ENCODE data around the gene G2E3. TPM values are rescaled to one million over a fixed set of nuclear protein-coding genes. Genes with fewer than 3 reads are reported as not detected.
"Not testable (repeated sequence)": the region's sequence is repeated elsewhere in the genome, so short reads cannot be mapped to it uniquely, and the experiment has no call there.

G2E3 gene
- total RNA-seq, 2 donors from 2014 or later, result 4.2 to 4.5 TPM

DNA sequence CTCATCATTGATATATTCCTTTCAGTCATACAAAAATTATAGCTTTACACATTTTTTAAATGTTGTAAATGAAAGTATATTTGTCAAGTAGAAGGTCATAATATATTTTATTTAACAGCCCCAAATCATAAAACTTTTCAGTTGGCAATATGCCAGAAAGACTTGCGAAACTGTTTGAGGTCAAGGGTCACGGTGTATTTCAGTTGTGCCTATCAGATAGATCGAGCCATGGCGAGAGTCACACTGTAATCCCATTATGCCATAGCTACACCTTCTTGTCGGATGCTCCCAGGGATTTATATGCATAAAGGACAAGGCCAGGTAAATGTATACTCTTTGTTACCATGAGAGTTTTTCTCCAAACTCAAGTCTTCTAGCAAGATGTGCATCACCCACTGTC, 26.7 kb upstream of the G2E3 start:
- no peaks in the 10 kb centered on the region for H3K36me3 ChIP-seq
- no peaks in the 10 kb centered on the region for H3K27me3 ChIP-seq
- no peak overlapping the region for H3K27ac ChIP-seq
- no peak for DNase-seq (ENCODE audit: low spot score)
- H3K9me3 ChIP-seq, result peaks cover 0 to 3% of the 10 kb centered on the region in 2 donors
- H3K4me1 ChIP-seq, result no peaks in the 10 kb centered on the region
- TF ChIP-seq, protein P1, sequence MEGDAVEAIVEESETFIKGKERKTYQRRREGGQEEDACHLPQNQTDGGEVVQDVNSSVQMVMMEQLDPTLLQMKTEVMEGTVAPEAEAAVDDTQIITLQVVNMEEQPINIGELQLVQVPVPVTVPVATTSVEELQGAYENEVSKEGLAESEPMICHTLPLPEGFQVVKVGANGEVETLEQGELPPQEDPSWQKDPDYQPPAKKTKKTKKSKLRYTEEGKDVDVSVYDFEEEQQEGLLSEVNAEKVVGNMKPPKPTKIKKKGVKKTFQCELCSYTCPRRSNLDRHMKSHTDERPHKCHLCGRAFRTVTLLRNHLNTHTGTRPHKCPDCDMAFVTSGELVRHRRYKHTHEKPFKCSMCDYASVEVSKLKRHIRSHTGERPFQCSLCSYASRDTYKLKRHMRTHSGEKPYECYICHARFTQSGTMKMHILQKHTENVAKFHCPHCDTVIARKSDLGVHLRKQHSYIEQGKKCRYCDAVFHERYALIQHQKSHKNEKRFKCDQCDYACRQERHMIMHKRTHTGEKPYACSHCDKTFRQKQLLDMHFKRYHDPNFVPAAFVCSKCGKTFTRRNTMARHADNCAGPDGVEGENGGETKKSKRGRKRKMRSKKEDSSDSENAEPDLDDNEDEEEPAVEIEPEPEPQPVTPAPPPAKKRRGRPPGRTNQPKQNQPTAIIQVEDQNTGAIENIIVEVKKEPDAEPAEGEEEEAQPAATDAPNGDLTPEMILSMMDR (IDR thresholded peaks at IDR 0.05), result no peak
- H3K4me3 ChIP-seq, result no peak overlapping the region

DNA sequence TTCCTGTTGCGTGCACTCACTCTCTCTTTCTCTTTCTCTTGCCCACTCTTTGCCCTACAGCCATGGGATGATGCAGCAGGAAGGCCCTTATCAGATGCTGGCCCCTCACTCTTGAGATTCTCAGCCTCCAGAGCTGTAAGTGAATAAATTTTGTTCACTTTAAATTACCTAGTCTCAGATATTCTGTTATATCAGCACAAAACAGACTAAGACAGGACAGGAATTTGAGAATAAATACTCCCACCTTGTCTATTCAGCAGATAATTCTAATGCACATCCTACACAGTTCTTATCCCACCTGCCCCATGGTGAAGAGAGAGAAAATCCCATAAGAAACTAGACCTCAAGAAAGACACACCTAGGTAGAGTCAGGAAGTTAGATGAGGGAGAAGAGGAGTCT, 25.8 kb upstream of the G2E3 start:
- TF ChIP-seq, protein P1 (IDR thresholded peaks at IDR 0.05), result no peak
- H3K27me3 ChIP-seq, result no peaks in the 10 kb centered on the region
- DNase-seq (ENCODE audit: low spot score), result no peak
- H3K36me3 ChIP-seq, result no peaks in the 10 kb centered on the region
- no peaks in the 10 kb centered on the region for H3K4me1 ChIP-seq
- H3K4me3 ChIP-seq, result no peak overlapping the region
- peaks cover 0 to 3% of the 10 kb centered on the region in 2 donors for H3K9me3 ChIP-seq
- no peak overlapping the region for H3K27ac ChIP-seq

DNA sequence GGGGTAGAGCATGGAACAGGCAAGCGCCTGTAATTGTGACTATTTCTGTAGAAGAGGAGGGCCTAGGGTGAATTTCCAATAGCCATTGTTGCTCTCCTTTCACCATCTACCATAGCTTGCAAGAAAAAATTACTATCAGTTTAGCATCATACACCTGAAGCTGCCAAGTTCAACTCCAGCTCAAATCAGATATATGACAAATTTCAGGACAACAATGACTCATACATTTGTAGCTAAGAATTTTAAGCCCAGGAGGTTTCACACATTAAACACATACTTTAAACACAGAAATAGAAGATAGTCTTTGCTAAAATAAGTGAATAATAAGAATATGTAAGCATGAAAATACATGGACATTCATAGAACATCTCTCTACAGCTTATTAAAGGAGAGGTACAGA, 17.6 kb upstream of the G2E3 start:
- Histone ChIP-seq H3K27me3 (no peaks in the 10 kb centered on the region), H3K27ac (no peak overlapping the region), H3K9me3 (no peaks in the 10 kb centered on the region), H3K36me3 (no peaks in the 10 kb centered on the region), H3K4me1 (no peaks in the 10 kb centered on the region), H3K4me3 (no peak overlapping the region)
- TF ChIP-seq, protein P1 (IDR thresholded peaks at IDR 0.05), result no peak
- no peak for DNase-seq (ENCODE audit: low spot score)

DNA sequence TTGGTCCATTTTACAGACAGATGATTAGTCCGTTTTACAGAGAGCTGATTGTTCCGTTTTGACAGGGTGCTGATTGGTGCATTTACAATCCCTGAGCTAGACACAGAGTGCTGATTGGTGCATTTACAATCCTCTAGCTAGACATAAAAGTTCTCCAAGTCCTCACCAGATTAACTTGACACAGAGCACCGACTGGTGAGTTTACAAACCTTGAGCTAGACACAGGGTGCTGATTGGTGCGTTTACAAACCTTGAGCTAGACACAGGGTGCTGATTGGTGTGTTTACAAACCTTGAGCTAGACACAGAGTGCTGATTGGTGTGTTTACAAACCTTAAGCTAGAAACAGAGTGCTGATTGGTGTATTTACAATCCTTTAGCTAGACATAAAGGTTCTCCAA, 12.2 kb upstream of the G2E3 start:
- not testable (repeated sequence) for H3K4me3 ChIP-seq; DNase-seq (ENCODE audit: low spot score); H3K9me3 ChIP-seq; H3K27ac ChIP-seq; H3K4me1 ChIP-seq; H3K27me3 ChIP-seq; H3K36me3 ChIP-seq

DNA sequence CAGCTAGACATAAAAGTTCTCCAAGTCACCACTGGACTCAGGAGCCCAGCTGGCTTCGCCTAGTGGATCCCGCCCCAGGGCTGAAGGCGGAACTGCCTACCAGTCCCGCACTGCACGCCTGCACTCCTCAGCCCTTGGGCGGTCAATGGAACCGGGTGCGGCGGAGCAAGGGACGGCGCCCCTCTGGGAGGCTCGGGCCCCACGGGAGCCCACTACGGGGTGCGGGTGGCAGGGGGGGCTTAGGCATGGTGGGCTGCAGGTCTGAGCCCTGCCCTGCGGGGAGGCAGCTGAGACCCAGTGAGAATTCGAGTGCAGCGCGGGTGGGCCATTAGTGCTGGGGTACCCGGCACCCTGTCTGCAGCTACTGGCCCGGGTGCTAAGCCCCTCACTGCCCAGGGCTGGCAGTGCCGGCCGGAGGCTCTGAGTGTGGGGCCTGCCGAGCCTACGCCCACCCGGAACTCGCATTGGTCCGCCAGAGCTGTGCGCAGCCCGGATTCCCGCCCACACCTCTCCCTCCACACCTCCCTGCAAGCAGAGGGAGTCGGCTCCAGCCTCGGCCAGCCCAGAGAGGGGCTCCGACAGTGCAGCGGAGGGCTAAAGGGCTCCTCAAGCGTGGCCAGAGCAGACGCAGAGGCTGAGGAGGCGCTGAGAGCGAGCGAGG, 11.4 kb upstream of the G2E3 start:
- DNase-seq (ENCODE audit: low spot score), result no peak
- TF ChIP-seq, protein P1 (IDR thresholded peaks at IDR 0.05), result no peak

DNA sequence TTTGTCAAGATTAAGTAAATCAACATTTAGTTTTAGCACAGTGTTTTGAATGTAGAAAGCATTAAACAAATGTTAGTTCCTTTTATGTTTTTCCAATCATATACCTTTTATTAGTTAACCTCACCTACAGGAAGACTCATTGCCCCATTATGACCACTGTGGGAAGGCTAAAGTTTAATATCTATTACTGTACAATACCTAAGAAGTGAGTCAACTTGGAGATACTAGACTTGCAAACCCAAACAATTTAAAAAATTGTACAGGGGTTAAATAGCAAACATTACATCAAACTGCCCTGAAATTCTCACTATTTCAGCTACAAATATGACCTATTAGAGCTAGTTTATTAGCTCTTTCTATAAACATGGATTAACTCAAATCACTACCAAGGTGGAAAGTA, 8.6 kb upstream of the G2E3 start:
- Histone ChIP-seq H3K36me3 (no peaks in the 10 kb centered on the region), H3K4me3 (no peak overlapping the region), H3K9me3 (no peaks in the 10 kb centered on the region), H3K4me1 (no peaks in the 10 kb centered on the region), H3K27ac (no peak overlapping the region), H3K27me3 (no peaks in the 10 kb centered on the region)
- no peak for DNase-seq (ENCODE audit: low spot score)
- TF ChIP-seq, protein P1 (IDR thresholded peaks at IDR 0.05), result no peak

More for the DNA sequence above, 11.4 kb upstream of the G2E3 start:
- Histone ChIP-seq H3K36me3 (no peaks in the 10 kb centered on the region), H3K4me3 (no peak overlapping the region), H3K27me3 (no peaks in the 10 kb centered on the region), H3K9me3 (no peaks in the 10 kb centered on the region), H3K27ac (no peak overlapping the region), H3K4me1 (no peaks in the 10 kb centered on the region)

Measured in right atrium auricular region (tissue), 2 donors.